Keratinocyte (primary cell): ENCODE data around the gene RBFOX1. TPM values are rescaled to one million over a fixed set of nuclear protein-coding genes. Genes with fewer than 3 reads are reported as not detected.

Experiments
- DNase-seq: peaks from one replicate; pipeline ENCODE4 v3.0.0-alpha.2; 2011; ENCODE audit warnings: low read depth, missing footprints, low spot score
- FAIRE-seq: peaks from 2 replicates; lab custom pipeline; 2011; peaks lifted over from hg19 to GRCh38; lab: Jason Lieb, UNC
- H2AFZ ChIP-seq: 2 replicates; pipeline ENCODE4 v1.6.0; 2012; ENCODE audit warnings: low read length, control low read depth, inconsistent platforms; ENCODE audit not compliant: control insufficient read depth
- H3K27ac ChIP-seq: 2 replicates; pipeline ENCODE4 v1.5.1; 2011; ENCODE audit warnings: low read length; ENCODE audit not compliant: control insufficient read depth, insufficient read depth
- H3K27me3 ChIP-seq: 3 replicates; pipeline ENCODE4 v1.6.0; 2011; ENCODE audit warnings: low read length; ENCODE audit not compliant: control insufficient read depth, insufficient read depth; ENCODE audit errors: extremely low read depth
- H3K36me3 ChIP-seq, 2 experiments: 2 replicates in 1 of 2; 3 replicates in 1 of 2; pipeline ENCODE4 v1.5.1; 2011; ENCODE audit warnings: low read length in 2 of 2, mild to moderate bottlenecking in 1 of 2; ENCODE audit not compliant: control insufficient read depth in 2 of 2, insufficient read depth in 2 of 2; ENCODE audit errors: extremely low read depth in 1 of 2
- H3K4me1 ChIP-seq: 3 replicates; pipeline ENCODE4 v1.5.1; 2011; ENCODE audit warnings: low read length; ENCODE audit not compliant: control insufficient read depth, insufficient read depth; ENCODE audit errors: extremely low read depth
- H3K4me2 ChIP-seq: 3 replicates; pipeline ENCODE4 v1.6.0; 2011; ENCODE audit warnings: low read depth, low read length; ENCODE audit not compliant: control insufficient read depth, insufficient read depth; ENCODE audit errors: extremely low read depth
- H3K4me3 ChIP-seq, 3 experiments: fragments of 200-600 bp in 1 of 3; sonication (generic) in 1 of 3; 2 replicates in 2 of 3; 3 replicates in 1 of 3; pipeline ENCODE4 v1.5.1; 2011 to 2016; ENCODE audit warnings: low read length in 3 of 3, mild to moderate bottlenecking in 3 of 3, control low read depth in 2 of 3, inconsistent platforms in 1 of 3, low read depth in 1 of 3, mixed read lengths in 1 of 3, mixed run types in 1 of 3, moderate library complexity in 1 of 3; ENCODE audit not compliant: control insufficient read depth in 2 of 3, insufficient read depth in 2 of 3; ENCODE audit errors: extremely low read depth in 1 of 3
- H3K79me2 ChIP-seq: 2 replicates; pipeline ENCODE4 v1.6.0; 2012; ENCODE audit warnings: low read length; ENCODE audit not compliant: control insufficient read depth, insufficient read depth
- H3K9ac ChIP-seq: 3 replicates; pipeline ENCODE4 v1.6.0; 2011; ENCODE audit warnings: low read length; ENCODE audit not compliant: control insufficient read depth, insufficient read depth; ENCODE audit errors: extremely low read depth
- H3K9me1 ChIP-seq: 3 replicates; pipeline ENCODE4 v1.6.0; 2011; ENCODE audit warnings: low read length; ENCODE audit not compliant: control insufficient read depth, insufficient read depth; ENCODE audit errors: extremely low read depth
- H3K9me3 ChIP-seq: 2 replicates; pipeline ENCODE4 v1.5.1; 2012; ENCODE audit warnings: low read depth, low read length; ENCODE audit not compliant: control insufficient read depth
- H4K20me1 ChIP-seq: 3 replicates; pipeline ENCODE4 v1.6.0; 2011; ENCODE audit warnings: low read length; ENCODE audit not compliant: control insufficient read depth, insufficient read depth; ENCODE audit errors: extremely low read depth
- EZH2 ChIP-seq: IDR thresholded peaks from one replicate; pipeline ENCODE4 v1.6.1; 2012; ENCODE audit warnings: inconsistent platforms, mild to moderate bottlenecking, low read length, moderate library complexity
- dilution Hi-C: fragments of 300-500 bp; cut with MboI; formaldehyde crosslinking; loops from one replicate; pipeline ENCODE4 v1.7.0; 2020; ENCODE audit warnings: low sequenced_read_pairs; ENCODE audit not compliant: extremely low pct_ligation_motif_present
- polyA minus RNA-seq, 3 experiments: library from RNA; depleted of rRNA, polyadenylated mRNA; stranded (reverse); fragments of >200 nt; gene quantifications; 1 replicate in 1 of 3; 2 replicates in 1 of 3; 3 replicates in 1 of 3; pipeline ENCODE4 v1.2.3, GENCODE V29; 2011
- polyA plus RNA-seq, 5 experiments: library from polyadenylated mRNA; depleted of rRNA in 3 of 5; stranded (reverse) in 3 of 5; stranded (forward) in 1 of 5; unstranded in 1 of 5; fragments of >200 nt; gene quantifications; 1 replicate in 1 of 5; 2 replicates in 3 of 5; 3 replicates in 1 of 5; pipeline versions ENCODE4 v1.2.1 to v1.2.3, GENCODE V29; 2011 to 2012; ENCODE audit warnings: missing spikeins in 2 of 5, low read depth in 1 of 5, low replicate concordance in 1 of 5
- TF ChIP-seq, protein P1 (sequence below), 3 experiments: IDR thresholded peaks in 1 of 3; conservative IDR thresholded peaks in 1 of 3; optimal IDR thresholded peaks in 1 of 3; 2 replicates in 2 of 3; 3 replicates in 1 of 3; pipeline versions ENCODE3 to v1.5.1; 2011; ENCODE audit warnings: low read length in 3 of 3, mild to moderate bottlenecking in 3 of 3, moderate library complexity in 2 of 3, control low read depth in 1 of 3, inconsistent platforms in 1 of 3; ENCODE audit not compliant: insufficient read depth in 2 of 3; ENCODE audit errors: extremely low read depth in 1 of 3

The RBFOX1 gene
- not detected in 3 replicates for polyA plus RNA-seq
- not detected for polyA plus RNA-seq (2011; ENCODE audit: low read depth)
- polyA plus RNA-seq (2011; cell fraction: cytosol; rRNA removed): not detected in 2 replicates
- polyA plus RNA-seq (2011; cell fraction: nucleus; rRNA removed): not detected in 2 replicates
- not detected in 2 replicates for polyA plus RNA-seq (2012; ENCODE audit: low replicate concordance)
- polyA minus RNA-seq: not detected in 3 replicates
- not detected for polyA minus RNA-seq (2011; cell fraction: cytosol; rRNA and poly(A)+ RNA removed)
- not detected in 2 replicates for polyA minus RNA-seq (2011; cell fraction: nucleus; rRNA and poly(A)+ RNA removed)

DNA sequence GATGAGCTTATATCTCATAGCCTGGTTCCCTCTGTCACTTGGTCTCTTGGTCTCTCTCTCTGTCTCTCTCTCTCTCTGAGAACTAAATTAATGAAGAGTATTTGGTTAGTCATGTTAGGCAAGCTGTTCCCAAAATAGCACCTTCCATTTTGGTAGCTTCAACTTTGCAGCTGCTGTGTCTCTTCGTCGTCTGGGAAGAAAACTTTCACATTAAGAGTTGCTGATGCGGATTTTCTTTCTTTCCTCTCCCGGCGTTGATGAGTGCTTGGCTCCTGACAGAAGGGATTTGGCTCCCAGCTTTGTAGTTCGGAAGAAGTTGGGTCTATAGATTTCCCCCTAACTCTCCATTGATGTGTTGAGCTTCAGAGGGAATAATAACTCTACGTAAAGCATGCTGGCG, at the start of gene RBFOX1:
Gene RBFOX1, plus strand, starts transcription at position 235 of the 400 bp plus-strand sequence.
- Histone ChIP-seq H3K9ac (no peak within 1 kb of the TSS), H4K20me1 (no peaks in the 10 kb centered on the region), H3K9me3 (no peaks in the 10 kb centered on the region), H3K27me3 (no peaks in the 10 kb centered on the region), H3K9me1 (no peaks in the 10 kb centered on the region), H3K4me3 (no peak within 1 kb of the TSS), H3K4me1 (no peaks in the 10 kb centered on the region), H2AFZ (no peak within 1 kb of the TSS), H3K4me2 (no peak within 1 kb of the TSS), H3K27ac (no peak within 1 kb of the TSS), H3K36me3 (no peaks in the 10 kb centered on the region), H3K79me2 (no peaks in the 10 kb centered on the region)
- DNase-seq (no peak), FAIRE-seq (no peak)
- dilution Hi-C loops: no loop called here
- no peak for TF ChIP-seq EZH2
- TF ChIP-seq, protein P1, sequence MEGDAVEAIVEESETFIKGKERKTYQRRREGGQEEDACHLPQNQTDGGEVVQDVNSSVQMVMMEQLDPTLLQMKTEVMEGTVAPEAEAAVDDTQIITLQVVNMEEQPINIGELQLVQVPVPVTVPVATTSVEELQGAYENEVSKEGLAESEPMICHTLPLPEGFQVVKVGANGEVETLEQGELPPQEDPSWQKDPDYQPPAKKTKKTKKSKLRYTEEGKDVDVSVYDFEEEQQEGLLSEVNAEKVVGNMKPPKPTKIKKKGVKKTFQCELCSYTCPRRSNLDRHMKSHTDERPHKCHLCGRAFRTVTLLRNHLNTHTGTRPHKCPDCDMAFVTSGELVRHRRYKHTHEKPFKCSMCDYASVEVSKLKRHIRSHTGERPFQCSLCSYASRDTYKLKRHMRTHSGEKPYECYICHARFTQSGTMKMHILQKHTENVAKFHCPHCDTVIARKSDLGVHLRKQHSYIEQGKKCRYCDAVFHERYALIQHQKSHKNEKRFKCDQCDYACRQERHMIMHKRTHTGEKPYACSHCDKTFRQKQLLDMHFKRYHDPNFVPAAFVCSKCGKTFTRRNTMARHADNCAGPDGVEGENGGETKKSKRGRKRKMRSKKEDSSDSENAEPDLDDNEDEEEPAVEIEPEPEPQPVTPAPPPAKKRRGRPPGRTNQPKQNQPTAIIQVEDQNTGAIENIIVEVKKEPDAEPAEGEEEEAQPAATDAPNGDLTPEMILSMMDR (optimal IDR thresholded peaks at IDR 0.05 in 1 of 3, IDR thresholded peaks at IDR 0.05 in 1 of 3, conservative IDR thresholded peaks at IDR 0.05 in 1 of 3; ENCODE audit: extremely low read depth in 1 of 3, insufficient read depth in 2 of 3, low read length in 3 of 3): no peak

DNA sequence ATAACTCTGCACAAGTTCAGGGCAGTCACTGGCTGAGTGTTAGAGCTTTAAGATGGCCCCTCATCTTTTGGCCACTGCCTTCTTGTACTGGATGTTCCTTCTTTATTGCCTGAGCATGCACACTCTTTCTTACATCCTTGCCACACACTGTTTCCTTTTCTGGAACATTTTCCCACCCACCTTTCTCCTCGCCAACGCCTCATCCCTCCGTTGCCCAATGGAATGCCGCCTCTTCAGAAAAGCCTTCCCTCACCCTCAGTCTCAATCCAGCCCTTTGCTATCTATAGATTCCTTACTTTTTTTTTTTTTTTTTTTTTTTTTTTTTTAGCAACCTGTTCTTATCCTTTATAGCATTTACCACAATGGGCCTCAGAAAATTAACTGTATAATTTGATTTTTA, 47.9 kb upstream of the RBFOX1 start:
- Histone ChIP-seq H3K4me1 (no peaks in the 10 kb centered on the region), H4K20me1 (no peaks in the 10 kb centered on the region), H3K9ac (no peak overlapping the region), H3K79me2 (no peaks in the 10 kb centered on the region), H3K9me1 (no peaks in the 10 kb centered on the region), H3K9me3 (peaks cover 1% of the 10 kb centered on the region), H3K4me3 (no peak overlapping the region), H3K4me2 (no peak overlapping the region), H3K27me3 (no peaks in the 10 kb centered on the region), H2AFZ (no peak overlapping the region), H3K27ac (no peak overlapping the region), H3K36me3 (no peaks in the 10 kb centered on the region)
- DNase-seq (no peak), FAIRE-seq (no peak)
- dilution Hi-C loops: no loop called here
- TF ChIP-seq, protein P1 (optimal IDR thresholded peaks at IDR 0.05 in 1 of 3, IDR thresholded peaks at IDR 0.05 in 1 of 3, conservative IDR thresholded peaks at IDR 0.05 in 1 of 3; ENCODE audit: extremely low read depth in 1 of 3, insufficient read depth in 2 of 3, low read length in 3 of 3): no peak
- no peak for TF ChIP-seq EZH2
